ENCODE data around the gene ORAI1.

The ORAI1 gene

DNA sequence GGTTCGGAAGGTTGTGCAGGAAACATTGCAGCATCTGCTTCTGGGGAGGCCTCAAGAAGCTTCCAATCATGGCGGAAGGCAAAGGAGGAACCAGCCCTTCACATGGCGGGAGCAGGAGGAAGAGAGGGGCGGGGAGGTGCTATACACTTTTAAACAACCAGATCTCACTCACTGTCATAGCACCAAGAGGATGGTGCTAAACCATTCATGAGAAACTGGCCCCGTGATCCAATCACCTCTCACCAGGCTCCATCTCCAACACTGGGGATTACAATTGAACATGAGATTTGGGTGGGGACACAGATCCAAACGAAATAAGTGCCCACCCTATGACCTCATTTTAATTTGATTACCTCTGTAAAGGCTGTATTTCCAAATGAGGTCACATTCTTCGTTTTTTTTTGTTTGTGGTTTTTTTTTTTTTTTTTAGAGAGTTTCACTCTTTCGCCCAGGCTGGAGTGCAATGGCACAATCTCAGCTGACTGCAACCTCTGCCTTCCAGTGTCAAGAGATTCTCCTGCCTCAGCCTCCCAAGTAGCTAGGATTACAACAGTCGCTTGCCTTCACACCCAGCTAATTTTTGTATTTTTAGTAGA, 11.4 kb upstream of the ORAI1 start:
- Histone ChIP-seq H3K9me3 (ENCODE audit: control insufficient read depth, low read length) (no peaks in the 10 kb centered on the region), H3K4me3 (ENCODE audit: low read depth, low read length) (no peak overlapping the region), H3K4me2 (ENCODE audit: low read length) (no peak overlapping the region), H3K4me1 (peaks cover 2% of the 10 kb centered on the region), H3K36me3 (ENCODE audit: control insufficient read depth, insufficient read depth, low read length) (no peaks in the 10 kb centered on the region), H2AFZ (no peak overlapping the region), H3K27me3 (ENCODE audit: control insufficient read depth, insufficient read depth, low read length) (no peaks in the 10 kb centered on the region), H3K27ac (no peak overlapping the region), H3K79me2 (no peaks in the 10 kb centered on the region), H3K9ac (no peak overlapping the region)
- TF ChIP-seq, protein P1, sequence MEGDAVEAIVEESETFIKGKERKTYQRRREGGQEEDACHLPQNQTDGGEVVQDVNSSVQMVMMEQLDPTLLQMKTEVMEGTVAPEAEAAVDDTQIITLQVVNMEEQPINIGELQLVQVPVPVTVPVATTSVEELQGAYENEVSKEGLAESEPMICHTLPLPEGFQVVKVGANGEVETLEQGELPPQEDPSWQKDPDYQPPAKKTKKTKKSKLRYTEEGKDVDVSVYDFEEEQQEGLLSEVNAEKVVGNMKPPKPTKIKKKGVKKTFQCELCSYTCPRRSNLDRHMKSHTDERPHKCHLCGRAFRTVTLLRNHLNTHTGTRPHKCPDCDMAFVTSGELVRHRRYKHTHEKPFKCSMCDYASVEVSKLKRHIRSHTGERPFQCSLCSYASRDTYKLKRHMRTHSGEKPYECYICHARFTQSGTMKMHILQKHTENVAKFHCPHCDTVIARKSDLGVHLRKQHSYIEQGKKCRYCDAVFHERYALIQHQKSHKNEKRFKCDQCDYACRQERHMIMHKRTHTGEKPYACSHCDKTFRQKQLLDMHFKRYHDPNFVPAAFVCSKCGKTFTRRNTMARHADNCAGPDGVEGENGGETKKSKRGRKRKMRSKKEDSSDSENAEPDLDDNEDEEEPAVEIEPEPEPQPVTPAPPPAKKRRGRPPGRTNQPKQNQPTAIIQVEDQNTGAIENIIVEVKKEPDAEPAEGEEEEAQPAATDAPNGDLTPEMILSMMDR (IDR thresholded peaks at IDR 0.05): no peak

DNA sequence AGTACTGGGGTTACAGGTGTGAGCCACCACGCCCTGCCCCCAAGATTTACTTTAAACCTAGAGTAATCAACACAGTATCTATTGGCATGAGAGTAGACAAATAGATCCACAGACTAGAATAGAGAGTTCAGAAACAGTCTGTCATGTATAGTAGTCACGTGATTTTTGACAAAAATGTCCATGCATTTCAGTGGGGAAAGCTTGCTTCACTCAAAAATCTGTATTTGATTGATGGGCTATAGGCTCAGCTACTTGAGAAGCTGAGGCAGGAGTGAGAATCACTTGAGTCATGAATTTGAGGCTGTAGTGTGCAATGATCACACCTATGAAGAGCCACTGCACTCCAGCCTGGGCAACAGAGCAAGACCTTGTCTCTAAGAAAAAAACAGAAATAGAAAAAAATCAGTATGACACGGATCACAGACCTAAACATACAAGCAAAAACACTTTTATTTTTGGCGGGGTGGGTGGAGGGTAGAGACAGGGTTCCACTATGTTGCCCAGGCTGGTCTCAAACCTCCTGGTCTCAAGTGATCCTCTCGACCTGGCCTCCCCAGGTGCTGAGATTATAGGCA, 7.6 kb upstream of the ORAI1 start:
- no peak overlapping the region for H3K4me2 ChIP-seq (ENCODE audit: low read length)
- TF ChIP-seq, protein P1 (IDR thresholded peaks at IDR 0.05): no peak
- no peak overlapping the region for H2AFZ ChIP-seq
- no peak overlapping the region for H3K9ac ChIP-seq
- H3K36me3 ChIP-seq (ENCODE audit: control insufficient read depth, insufficient read depth, low read length): no peaks in the 10 kb centered on the region
- H3K27me3 ChIP-seq (ENCODE audit: control insufficient read depth, insufficient read depth, low read length): no peaks in the 10 kb centered on the region
- H3K79me2 ChIP-seq: no peaks in the 10 kb centered on the region
- no peaks in the 10 kb centered on the region for H3K9me3 ChIP-seq (ENCODE audit: control insufficient read depth, low read length)
- no peak overlapping the region for H3K27ac ChIP-seq
- no peak overlapping the region for H3K4me3 ChIP-seq (ENCODE audit: low read depth, low read length)
- no peaks in the 10 kb centered on the region for H3K4me1 ChIP-seq

DNA sequence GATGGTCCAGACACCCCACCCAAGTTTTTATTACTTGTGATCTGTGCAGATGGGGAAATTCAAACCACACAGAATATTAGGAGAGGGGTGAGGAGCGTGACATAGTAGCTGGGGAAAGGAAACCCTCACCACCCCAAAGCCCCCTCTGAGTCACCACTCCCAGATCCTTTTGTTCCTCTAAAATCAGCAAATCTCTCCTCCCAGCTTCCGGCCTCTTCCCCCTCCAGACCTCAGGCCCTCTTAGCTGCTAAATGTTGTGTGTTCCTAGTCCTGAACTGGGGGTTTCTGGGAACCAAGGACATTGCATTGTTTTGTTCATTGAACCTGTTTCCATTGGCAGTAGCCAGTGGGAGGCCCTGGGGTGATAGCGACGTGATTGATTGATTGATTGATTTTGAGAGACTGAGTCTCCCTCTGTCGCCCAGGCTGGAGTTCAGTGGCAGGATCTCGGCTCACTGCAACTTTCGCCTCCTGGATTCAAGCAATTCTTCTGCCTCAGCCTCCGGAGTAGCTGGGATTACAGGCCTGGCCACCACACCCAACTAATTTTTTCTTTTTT, 5.9 kb upstream of the ORAI1 start:
- Histone ChIP-seq H3K9me3 (ENCODE audit: control insufficient read depth, low read length) (no peaks in the 10 kb centered on the region), H3K36me3 (ENCODE audit: control insufficient read depth, insufficient read depth, low read length) (no peaks in the 10 kb centered on the region), H3K27ac (no peak overlapping the region), H3K79me2 (no peaks in the 10 kb centered on the region), H3K4me1 (peaks cover 4% of the 10 kb centered on the region), H3K4me2 (ENCODE audit: low read length) (no peak overlapping the region), H3K9ac (no peak overlapping the region), H3K4me3 (ENCODE audit: low read depth, low read length) (no peak overlapping the region), H3K27me3 (ENCODE audit: control insufficient read depth, insufficient read depth, low read length) (no peaks in the 10 kb centered on the region), H2AFZ (no peak overlapping the region)
- TF ChIP-seq, protein P1 (IDR thresholded peaks at IDR 0.05): no peak

DNA sequence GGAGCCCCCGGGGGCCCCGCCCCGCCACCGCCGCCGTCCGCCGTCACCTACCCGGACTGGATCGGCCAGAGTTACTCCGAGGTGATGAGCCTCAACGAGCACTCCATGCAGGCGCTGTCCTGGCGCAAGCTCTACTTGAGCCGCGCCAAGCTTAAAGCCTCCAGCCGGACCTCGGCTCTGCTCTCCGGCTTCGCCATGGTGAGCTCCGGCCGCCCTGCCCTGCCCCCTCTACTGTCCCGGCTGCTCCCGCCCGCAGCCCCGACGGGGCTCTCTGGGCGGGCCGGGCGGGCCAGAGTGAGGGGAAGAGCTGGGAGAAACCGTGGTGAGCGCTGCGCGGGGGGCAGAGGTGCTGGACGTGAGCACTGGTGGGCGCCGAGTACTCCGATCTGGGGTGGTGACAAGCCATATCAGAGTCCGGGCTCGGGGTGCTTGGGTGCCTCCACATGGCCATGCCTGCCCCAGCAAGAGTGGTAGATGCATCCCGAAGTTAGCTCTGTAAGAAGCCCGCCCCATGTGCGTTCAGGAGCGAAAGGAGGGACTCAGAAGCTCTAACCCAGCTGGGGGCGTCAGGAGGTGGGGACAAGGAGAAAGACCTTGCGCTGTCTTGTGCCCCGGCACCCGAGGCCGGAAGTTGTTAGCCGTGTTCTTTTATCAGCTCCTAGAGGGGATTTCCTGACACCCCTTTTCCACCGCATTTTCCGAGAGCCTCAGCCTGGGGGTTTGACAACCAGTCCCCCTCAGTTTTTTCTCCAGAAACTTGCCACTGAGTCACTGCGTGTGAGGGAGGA, 717 bp downstream of the ORAI1 start:
- Histone ChIP-seq H3K4me2 (ENCODE audit: low read length) (peak overlapping the region; percentile 86), H3K36me3 (ENCODE audit: control insufficient read depth, insufficient read depth, low read length) (no peaks in the 10 kb centered on the region), H3K27ac (peak overlapping the region; percentile 93), H3K27me3 (ENCODE audit: control insufficient read depth, insufficient read depth, low read length) (no peaks in the 10 kb centered on the region), H3K4me3 (ENCODE audit: low read depth, low read length) (peak overlapping the region; percentile 83), H3K4me1 (peaks cover 27% of the 10 kb centered on the region), H3K9ac (peak overlapping the region; percentile 25), H3K79me2 (peaks cover 44% of the 10 kb centered on the region), H2AFZ (peak overlapping the region; percentile 71), H3K9me3 (ENCODE audit: control insufficient read depth, low read length) (no peaks in the 10 kb centered on the region)
- TF ChIP-seq, protein P1 (IDR thresholded peaks at IDR 0.05): no peak

Measured in parathyroid adenoma (tissue), 2 donors.